NCI-H2107 treated with DMSO at 0.1 percent for 48 hours (cell line): ENCODE results near the gene KIAA0232.
"Not testable (repeated sequence)": the region's sequence is repeated elsewhere in the genome, so short reads cannot be mapped to it uniquely, and the experiment has no call there.

Experiments
- DNase-seq: peaks from one replicate; lab custom pipeline; 2025; ENCODE audit not compliant: unreplicated experiment; lab: John Stamatoyannopoulos, UW

Gene KIAA0232

DNA sequence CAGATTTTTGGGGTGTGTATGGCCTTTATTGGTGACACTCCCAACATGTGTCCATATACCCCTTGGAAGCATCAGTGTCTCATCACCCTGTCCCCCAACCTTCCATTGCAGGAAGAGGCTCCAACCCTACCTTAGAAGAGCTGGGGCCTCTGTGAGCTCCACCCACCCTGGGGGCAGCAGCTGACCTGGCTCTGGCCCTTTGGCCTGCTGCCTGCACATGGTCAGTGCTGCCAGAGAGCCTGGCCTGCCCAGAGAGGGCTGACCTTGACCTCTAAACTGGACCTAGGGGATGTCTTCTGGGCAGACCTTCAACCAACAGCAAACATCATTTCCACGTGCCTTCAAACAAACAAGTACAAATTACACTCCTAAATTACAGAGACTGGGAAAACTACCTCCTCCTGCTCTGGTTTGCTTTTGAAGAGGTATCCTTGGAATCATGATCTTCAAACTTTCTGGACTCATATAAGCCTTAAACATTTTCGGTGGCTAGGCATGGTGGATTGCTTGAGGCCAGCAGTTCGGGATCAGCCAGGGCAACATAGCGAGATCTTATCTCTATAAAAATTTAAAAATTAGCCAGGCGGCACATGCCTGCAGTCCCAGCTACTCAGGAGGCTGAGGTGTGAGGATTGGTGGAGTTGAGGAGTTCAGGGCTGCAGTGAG, 27.3 kb upstream of the KIAA0232 start:
- no peak for DNase-seq

DNA sequence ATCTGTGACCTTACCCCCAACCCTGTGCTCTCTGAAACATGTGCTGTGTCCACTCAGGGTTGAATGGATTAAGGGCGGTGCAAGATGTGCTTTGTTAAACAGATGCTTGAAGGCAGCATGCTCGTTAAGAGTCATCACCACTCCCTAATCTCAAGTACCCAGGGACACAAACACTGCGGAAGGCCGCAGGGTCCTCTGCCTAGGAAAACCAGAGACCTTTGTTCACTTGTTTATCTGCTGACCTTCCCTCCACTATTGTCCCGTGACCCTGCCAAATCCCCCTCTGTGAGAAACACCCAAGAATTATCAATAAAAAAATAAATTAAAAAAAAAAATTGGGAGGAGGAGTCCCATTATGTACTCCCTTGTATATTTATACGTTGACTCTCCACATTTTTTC, 26.2 kb upstream of the KIAA0232 start:
- DNase-seq: not testable (repeated sequence)

DNA sequence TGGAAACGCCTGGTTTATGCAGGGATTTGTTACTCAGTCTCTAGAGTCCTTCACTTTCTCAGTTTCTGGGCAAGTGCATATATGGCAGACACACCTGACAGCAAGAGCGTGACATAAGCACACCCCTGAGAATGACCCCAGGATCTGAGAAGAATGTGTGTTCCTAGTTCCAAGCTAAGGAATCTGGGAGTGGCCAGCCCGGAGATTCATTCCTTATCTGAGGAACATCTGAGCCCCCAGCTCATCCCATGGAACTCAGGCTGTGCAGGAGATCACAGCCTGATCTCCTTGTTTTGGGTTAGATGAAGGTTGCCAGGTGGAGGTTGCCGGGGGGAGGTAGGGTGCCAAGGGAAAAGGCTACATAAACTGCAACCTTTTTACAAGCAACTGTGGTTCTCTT, 23.8 kb upstream of the KIAA0232 start:
- no peak for DNase-seq

DNA sequence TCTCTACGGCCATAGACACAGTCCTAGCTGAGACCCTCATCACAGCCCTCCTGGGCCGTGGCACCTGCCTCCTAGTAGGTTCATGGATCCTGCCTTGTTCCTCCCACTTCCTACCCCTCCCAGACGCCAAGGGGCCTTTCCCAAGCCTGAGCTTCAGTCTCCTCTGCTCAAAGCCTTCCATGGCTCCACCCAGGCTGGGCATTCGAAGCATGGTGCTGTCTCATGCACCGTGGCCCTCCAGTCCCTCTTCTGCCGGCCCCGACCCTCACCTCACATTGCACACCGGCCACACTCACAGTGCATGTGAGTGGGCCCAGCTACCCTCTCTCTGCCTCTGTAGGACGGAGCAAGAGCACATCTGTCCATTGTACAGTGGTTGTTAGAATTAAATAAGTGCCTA, 21.7 kb upstream of the KIAA0232 start:
- DNase-seq: no peak

DNA sequence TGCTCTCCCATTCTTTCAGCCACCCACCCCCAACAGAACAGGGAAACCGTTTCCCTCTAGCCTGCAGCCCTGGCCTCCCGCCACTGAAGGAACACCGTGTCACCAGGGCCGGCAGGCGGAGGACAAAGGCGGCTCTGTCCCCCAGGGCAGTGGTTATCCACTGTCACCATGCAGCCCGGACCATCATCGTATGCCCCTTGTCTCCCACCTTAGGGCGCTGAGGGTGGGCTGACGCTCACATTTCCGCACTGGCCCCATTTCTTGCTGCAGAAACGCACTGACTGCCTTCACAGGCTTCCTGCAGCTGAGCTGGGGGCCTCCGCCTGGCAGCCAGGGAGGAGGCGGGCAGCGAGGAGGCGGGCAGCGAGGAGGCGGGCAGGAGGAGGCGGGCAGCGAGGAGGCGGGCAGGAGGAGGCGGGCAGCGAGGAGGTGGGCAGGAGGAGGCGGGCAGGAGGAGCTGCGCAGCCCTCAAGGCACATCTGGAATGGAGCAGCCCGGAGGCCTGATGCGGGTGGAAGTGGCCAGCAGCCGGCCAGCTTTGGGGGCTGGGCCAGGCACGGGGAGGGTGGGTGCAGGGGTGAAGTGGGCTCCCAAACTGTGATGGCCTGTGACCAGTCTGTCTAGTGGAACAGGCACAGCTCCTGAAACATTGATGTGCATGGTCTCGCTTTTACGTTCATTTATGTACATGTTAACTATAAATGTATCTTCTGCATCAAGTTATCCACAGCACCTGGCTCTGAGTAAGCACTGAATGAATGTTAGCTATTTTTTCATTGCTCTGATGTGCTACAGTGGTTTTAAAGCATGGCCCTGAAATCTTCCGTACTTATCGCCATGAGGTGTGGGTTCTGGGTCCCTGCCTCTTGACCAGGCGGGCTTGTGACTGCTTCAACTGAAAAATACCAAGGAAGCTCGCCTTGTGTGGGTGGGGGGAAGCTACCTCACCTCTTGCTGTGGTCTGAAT, 20.6 kb upstream of the KIAA0232 start:
- no peak for DNase-seq

DNA sequence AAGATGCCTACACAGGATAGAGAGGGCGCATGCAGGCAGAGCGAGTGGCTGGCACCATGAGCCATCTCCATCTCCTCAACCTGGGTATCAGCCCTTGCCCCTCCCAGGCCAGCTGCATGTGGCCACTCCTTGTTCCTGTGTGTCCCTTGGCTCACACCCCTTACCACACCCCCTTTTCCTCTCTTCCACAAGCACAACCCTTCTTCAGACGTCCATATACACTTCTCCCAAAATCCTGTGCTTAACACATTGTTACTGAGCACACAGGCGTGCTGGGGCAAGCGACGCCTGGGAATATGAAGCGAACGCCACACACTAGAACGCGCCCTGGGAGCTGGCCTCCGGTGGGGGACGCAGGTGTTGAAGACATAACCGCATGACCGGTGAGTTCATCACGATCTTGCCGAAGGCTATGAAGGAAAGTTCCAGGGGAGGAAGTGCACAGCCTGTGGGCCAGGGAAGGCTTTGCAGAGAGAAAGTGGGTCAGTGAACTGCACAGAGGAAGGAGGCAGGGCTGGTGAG, 19.1 kb upstream of the KIAA0232 start:
- no peak for DNase-seq

DNA sequence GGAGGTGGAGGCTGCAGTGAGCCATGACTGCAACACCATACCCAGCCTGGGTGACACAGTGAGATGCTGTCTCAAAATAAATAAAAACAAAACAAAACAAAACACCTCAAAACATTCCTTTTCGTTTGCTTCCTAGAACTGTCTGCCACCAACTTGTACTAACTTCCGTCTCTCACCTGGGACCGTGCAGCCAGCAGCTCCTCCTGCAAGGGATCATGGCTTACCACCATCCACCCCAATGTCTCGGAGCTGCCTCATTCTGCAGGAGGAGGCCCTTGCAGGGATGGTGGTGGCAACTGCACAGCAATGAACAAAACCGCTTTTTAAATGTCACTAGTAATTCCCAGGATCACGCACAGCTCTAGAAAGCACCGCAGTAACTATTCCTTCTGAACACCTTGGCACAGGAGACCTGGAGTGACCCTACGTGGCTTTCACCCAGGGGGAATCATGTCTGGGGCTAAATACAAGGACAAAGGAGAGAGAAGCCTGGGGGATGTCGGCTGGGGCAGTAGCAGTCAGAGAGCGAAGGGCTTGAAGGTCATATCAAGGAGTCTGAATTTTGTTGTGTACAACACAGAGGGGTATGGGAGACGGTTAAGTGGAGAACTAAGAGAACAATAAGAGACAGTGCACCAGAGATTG, 17.4 kb upstream of the KIAA0232 start:
- DNase-seq: no peak

DNA sequence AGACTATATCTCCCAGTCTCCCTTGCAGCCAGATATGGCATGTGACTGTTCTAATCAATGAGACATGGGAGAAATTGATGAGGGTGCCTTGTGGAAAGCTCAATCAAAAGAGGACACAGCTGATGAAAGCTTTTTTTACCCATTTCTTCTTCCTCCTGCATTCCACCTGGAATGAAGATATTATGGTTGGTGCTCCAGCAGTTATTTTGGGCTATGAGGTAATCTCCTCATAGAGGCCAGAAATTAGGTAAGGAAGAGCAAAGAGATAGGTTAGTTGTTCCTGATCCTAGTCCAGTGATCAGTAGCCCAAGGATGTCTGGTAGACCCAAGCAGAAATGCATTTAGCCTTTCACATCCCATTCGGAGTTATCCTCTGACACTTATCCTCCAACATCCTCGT, 16.8 kb upstream of the KIAA0232 start:
- DNase-seq: no peak

DNA sequence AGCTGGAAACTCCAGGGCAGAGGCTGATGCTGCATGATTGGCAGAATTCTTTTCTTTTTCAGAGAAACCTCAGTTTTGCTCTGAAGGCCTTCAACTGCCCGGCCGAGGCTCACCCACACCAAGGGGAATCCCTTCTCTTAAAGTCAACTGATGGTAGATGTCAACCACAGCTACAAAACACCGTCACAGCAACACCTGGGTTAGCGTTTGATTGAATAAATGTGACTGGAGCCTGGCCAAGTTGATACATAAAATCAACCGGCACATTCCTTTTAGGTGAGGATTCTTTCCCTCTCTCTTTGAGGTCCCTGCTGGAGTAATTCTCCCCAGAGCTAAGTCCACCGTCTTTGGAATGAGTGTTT, 15.2 kb upstream of the KIAA0232 start:
- no peak for DNase-seq

DNA sequence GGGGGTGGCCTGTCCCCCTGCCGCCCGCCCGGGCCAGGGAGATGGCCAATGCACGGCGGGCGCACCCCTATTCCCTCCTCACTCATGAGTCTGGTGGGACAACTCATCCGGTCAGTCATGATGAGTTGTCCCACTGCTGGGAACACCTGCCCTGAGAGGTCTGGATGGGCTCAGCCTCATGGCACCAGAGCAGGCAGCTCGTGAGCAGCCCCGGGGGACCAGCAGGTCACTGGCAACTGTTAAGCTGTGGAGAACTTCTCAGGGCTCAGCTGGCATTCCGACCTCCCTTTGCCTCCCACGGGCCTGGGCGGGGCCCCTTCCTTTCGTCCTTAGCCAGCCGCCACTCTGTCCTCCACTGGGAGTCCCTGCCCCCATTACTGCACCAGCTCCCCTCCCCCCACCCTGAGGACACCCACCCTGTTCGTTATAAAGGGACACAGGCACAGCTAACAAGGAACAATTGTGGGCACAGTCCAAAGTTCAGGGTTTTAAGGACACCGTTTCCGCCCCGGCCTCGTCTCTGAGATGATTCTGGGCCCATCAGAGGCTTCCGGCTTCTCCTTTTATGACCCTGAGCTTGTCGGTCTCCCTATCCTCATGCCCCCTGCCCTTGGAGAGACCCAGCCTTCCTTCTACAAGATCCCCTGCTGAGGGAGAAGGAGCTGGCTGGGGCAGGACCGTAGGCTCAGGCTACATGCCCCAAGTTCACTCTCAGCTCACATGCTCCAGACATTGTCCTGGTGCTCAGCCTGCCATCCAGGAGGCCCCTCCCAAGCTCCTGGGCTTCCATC, 14.6 kb upstream of the KIAA0232 start:
- no peak for DNase-seq

DNA sequence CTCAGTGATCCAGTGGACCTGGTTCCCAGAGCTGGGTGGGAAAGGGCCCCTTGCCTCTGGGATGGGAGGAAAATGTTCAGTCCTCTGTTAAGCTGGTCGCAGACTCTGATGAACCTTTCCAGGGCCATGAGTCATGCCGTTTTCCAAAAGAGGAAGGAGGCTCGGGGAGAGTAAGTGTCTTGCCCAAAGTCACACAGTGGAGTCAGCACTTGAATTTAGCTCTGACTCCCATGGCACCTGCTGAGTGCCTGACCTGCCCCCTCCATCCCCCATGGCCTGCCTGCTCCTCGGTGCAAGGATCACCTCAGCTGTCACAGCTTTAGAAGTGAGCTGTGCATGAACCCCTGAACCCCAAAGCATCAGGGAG, 14.0 kb upstream of the KIAA0232 start:
- DNase-seq: no peak

DNA sequence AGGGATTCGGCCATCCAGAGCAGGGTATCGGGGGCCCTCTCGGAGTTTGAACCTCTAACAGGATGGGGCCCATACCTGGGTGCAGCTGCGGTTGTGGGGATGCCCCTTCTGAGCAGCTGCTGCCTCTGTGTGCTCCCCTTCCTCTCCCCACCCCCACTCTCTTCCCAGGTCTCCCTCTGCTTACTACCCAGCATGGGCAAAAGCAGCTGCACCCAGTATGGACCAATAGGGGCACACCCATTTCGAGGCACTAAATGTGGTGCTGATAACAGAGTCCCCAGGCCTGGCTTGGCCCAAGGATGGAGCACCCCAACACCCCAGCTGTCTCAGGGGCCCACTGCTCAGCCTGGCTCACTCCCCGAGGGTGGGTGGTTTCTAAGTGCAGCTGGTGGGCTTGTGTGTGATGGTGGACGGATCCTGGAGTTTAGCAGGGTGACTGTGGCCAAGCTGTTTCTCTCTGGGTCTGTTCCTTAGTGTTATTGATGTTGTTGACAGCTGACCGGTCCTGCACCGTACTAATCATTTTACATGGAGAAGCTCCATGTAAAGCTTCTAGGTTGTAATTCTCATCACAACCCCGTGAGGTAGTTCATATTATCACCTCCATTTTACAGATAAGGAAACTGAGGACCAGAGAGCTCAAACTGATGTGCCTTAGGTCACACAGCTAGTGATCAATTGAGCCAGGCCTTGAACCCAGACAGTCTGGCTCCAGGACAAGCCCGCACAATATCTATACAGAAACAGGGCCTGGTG, 13.1 kb upstream of the KIAA0232 start:
- DNase-seq: no peak

DNA sequence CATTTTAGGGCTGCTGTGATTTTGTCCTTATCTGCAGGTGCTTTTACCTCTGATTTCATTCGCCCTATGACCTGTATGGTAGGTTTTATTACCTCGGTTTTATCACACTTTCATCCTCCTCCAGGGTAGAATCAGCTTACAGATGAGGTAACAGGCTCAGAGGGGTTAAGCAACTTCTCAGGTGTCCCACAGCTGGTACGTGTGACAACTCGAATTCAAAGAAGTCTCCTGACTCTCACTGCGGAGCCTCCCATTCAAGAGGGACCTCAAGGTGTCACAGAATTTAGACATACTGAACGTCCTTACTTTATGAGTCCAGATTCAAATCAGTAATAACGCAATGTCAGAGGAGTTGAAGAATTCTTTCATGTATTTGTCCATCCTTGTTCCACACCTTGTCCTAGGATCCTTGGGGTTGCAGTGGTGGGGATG, 12.5 kb upstream of the KIAA0232 start:
- DNase-seq: no peak

DNA sequence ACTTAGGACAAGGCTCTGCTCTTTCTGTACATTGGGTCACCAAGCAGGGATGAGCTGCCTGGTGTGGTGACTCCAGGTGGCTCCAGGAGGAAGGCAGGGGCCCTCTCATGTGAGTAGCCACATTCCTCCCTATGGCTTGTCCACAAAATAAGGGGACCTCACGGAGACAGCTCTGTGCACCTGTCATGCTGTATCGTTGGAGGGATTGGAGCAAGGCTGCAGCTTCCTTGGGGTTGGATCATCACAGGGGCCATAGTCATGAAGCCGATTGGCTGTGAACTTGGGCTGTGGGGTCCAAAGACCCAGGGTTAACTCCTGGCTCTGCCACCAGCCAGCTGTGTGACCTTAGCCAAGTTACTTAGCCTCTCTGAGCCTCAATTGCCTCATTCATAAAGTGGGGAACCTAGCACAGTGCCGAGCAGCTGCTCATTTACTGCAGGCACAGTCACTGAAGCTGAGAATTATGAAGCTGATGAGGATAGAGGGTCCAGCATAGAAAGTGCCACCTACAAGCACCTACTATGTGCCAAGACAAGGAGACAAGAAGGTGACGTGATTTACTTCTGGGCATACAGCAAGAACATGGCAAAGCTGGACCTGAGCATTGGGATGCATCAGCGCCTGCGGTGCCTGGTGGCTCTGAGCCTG, 11.8 kb upstream of the KIAA0232 start:
- no peak for DNase-seq

DNA sequence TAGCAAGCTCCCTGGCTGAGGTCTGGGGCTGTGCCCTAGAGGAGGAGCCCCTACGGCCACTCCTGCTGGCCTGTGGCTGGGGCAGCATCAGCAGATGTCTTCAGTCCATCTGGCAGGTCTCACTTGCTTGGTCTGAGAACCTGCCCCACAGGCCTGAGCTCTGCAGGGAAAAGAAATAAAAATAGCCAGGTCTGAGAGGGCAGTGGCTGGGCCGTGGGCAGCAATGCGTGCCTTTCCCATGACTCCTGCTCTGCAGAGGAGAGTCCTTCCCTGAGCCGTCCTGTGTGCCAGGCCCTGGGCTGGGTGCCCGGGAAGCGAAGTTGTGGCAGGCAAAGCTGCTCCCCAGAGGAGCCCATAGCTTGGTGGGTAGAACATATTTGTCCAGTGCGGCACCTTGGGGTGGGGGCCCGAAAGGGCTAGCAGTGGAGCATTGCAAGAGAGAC, 11.3 kb upstream of the KIAA0232 start:
- no peak for DNase-seq

DNA sequence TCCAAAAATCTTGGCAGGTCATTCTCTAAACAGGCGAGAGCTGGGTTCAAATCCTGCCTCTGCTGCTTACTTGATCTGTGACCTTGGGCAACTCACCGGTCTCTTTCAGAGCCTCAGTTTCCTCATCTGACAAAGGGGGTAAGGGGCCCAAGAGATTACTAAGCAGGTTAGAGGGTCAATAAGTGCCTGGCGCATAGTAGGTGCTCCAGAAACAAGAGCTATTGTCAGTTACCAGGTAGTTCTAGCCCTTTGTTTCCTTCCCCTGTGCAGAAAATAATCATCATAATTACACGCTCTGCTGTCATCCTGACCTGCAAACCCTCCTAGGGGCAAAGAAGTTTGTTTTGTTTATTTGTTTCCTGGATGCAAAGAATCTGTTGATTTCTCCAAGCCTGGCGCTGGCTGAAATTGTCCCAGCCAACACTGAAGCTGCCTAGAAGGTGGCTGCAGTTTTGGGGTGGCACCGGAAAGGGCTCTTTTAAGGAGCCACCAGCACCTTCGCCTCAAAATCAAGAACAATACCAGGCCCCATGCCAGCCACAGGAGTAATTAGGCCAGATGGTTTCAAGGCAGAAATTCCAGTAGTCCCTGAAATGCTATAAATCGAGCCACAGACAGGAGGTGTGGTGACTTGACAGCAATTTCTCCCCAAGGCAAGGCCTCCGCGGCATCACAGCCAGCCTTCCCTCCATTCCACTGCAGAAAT, 10.2 kb upstream of the KIAA0232 start:
- DNase-seq: no peak

DNA sequence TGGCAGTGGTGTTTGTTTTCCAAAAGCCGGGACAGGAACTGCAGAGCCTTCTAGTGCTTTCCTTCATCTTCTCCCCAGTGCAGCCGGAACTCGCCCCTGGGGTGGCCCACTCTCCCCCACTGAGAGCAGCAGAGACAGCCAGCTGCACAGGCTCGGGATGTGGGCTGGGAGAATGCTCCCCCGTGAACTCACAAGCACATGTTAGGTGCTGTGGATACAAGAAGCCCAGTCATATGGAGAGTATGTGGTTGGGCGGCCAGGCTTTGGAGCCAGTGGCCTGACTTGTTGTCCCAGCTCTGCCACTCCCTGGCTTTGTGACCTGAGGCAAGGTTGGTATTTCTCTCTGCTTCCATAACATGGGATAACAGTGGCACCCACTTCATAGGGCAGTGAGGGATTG, 9.4 kb upstream of the KIAA0232 start:
- no peak for DNase-seq

DNA sequence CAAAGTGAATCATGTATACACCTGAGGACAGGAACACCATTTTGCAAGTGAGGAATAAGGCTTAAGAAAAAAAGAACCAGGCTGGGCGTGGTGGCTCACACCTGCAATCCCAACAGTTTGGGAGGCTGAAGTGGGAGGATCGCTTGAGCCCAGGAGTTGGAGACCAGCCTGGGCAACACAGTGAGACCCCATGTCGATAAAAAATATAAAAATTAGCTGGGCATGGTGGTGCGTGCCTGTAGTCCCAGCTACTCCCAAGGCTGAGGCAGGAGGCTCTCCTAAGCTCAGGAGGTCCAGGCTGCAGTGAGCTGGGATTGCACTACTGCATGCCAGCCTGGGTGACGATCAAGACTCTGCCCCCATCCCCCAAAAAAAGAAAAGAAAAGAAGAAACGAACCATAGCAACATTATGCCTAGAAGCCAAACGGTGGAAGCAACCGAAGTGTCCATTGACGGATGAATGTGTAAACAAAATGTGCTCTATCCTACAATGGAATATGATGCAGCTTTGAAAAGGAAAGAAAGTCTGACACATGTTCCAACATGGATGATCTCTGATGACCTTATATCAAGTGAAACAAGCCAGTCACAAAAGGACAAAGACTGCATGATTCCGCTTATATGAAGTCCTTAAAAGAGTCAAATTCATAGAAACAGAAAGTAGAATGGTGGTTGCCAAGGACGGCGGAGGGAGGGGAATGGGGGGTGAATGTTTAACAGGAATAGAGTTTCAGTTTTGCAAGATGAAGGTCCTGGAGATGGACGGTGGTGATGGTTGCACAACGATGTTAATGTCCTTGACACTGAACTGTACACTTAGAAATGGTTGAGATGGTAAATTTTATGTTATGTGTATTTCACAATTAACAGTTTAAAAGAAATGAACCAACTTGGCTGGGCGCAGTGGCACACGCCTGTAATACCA, 8.6 kb upstream of the KIAA0232 start:
- DNase-seq: no peak
